ENCODE data around the gene FIBCD1. TPM values are rescaled to one million over a fixed set of nuclear protein-coding genes. Genes with fewer than 3 reads are reported as not detected.

Gene FIBCD1
- polyA plus RNA-seq, 1 of the 3 experiments (the other 2 are of a cell fraction) = 1.3 TPM

DNA sequence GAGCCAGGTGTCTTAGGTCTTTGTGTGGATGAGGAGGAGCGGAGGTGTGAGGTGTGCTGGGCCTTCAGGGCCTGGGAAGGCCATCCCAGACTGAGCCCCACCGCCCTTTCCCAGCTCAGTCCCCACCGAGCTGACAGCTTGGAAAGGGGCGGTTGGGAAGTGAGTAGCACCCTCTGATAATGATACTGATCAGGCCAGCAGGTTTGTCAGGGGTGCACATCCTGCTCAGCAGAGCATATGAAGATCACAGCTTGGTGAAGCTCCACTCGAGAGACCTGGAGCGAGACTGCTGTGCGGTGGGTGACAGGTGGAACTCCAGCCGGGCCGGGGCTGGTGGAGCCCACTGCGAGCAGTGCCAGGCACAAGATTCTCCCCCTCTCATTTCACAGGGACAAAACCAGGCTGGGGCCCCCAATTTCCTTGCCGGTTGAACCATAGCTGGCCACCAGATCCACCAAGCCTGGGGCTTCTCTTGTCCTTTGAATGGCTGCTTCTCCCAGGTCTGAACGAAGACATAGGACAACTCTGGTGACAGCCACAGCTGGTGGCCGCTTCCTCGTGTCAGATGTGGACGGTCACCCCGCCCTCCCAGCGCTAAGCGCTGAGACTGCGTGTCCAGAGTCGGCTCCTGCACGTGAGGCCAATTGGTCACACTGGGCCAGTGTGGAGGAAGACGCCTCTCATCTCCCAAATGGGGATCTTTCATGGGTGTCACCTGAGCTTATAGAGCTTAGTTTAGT lies 50.7 kb downstream of the FIBCD1 start:
- Histone ChIP-seq H3K27me3 (ENCODE audit: insufficient read depth) (no peaks in the 10 kb centered on the region), H3K4me2 (no peak overlapping the region), H3K79me2 (ENCODE audit: insufficient read depth) (peaks cover 17% of the 10 kb centered on the region; the same call in 1 of the 2 replicates), H3K4me3 (ENCODE audit: low read depth in 2 of 2, low read length in 1 of 2) (no peak overlapping the region), H3K27ac (ENCODE audit: low read depth in 2 of 2, low read length in 1 of 2) (no peak overlapping the region), H3K4me1 (ENCODE audit: control insufficient read depth in 1 of 2, insufficient read depth in 2 of 2, low read depth in 1 of 2, low read length in 1 of 2) (no peaks in the 10 kb centered on the region; a peak in 1 of 4 replicates), H4K20me1 (ENCODE audit: insufficient read depth) (peaks cover 56% of the 10 kb centered on the region), H3K9ac (no peak overlapping the region), H3K9me2 (no peaks in the 10 kb centered on the region), H3F3A (replicated peaks; ENCODE audit: insufficient read depth) (peaks cover 9% of the 10 kb centered on the region), H3K9me3 (no peaks in the 10 kb centered on the region), H2AFZ (ENCODE audit: low read depth) (no peak overlapping the region), H3K36me3 (replicated peaks in 1 of 2; ENCODE audit: control insufficient read depth in 1 of 2, insufficient read depth in 2 of 2, low read length in 1 of 2) (peaks cover 31 to 87% of the 10 kb centered on the region in 2 experiments)
- 93% methylated on average over 17 of the region's 22 CpGs for WGBS (ENCODE audit: low lambda C conversion rate)
- DNase-seq = no peak
- TF ChIP-seq, protein P1, sequence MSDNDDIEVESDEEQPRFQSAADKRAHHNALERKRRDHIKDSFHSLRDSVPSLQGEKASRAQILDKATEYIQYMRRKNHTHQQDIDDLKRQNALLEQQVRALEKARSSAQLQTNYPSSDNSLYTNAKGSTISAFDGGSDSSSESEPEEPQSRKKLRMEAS (IDR thresholded peaks at IDR 0.05; ENCODE audit: low read depth) = no peak
- no peak for TF ChIP-seq RXRA (IDR thresholded peaks at IDR 0.05; ENCODE audit: borderline replicate concordance, low read depth)
- TF ChIP-seq SIN3A (IDR thresholded peaks at IDR 0.05; ENCODE audit: borderline replicate concordance, low read depth, low read length) = no peak
- TF ChIP-seq NFIC (IDR thresholded peaks at IDR 0.05; ENCODE audit: borderline replicate concordance) = no peak
- no peak for TF ChIP-seq TCF12 (IDR thresholded peaks at IDR 0.05)
- TF ChIP-seq, protein P2, sequence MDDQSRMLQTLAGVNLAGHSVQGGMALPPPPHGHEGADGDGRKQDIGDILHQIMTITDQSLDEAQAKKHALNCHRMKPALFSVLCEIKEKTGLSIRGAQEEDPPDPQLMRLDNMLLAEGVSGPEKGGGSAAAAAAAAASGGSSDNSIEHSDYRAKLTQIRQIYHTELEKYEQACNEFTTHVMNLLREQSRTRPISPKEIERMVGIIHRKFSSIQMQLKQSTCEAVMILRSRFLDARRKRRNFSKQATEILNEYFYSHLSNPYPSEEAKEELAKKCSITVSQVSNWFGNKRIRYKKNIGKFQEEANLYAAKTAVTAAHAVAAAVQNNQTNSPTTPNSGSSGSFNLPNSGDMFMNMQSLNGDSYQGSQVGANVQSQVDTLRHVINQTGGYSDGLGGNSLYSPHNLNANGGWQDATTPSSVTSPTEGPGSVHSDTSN (IDR thresholded peaks at IDR 0.05) = no peak
- TF ChIP-seq, protein P3, sequence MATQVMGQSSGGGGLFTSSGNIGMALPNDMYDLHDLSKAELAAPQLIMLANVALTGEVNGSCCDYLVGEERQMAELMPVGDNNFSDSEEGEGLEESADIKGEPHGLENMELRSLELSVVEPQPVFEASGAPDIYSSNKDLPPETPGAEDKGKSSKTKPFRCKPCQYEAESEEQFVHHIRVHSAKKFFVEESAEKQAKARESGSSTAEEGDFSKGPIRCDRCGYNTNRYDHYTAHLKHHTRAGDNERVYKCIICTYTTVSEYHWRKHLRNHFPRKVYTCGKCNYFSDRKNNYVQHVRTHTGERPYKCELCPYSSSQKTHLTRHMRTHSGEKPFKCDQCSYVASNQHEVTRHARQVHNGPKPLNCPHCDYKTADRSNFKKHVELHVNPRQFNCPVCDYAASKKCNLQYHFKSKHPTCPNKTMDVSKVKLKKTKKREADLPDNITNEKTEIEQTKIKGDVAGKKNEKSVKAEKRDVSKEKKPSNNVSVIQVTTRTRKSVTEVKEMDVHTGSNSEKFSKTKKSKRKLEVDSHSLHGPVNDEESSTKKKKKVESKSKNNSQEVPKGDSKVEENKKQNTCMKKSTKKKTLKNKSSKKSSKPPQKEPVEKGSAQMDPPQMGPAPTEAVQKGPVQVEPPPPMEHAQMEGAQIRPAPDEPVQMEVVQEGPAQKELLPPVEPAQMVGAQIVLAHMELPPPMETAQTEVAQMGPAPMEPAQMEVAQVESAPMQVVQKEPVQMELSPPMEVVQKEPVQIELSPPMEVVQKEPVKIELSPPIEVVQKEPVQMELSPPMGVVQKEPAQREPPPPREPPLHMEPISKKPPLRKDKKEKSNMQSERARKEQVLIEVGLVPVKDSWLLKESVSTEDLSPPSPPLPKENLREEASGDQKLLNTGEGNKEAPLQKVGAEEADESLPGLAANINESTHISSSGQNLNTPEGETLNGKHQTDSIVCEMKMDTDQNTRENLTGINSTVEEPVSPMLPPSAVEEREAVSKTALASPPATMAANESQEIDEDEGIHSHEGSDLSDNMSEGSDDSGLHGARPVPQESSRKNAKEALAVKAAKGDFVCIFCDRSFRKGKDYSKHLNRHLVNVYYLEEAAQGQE (IDR thresholded peaks at IDR 0.05; ENCODE audit: low read depth, low read length) = no peak
- no peak for TF ChIP-seq RFX5 (IDR thresholded peaks at IDR 0.05; ENCODE audit: low read length)
- TF ChIP-seq RCOR1 (IDR thresholded peaks at IDR 0.05; ENCODE audit: low read length) = no peak
- no peak for TF ChIP-seq CHD2 (IDR thresholded peaks at IDR 0.05; ENCODE audit: low read length, partially characterized antibody)
- TF ChIP-seq POLR2AphosphoS5 (IDR thresholded peaks at IDR 0.05; ENCODE audit: low read depth, low read length) = no peak
- no peak for TF ChIP-seq MXI1 (IDR thresholded peaks at IDR 0.05; ENCODE audit: low read depth, low read length)
- no peak for TF ChIP-seq RAD21 (IDR thresholded peaks at IDR 0.05; ENCODE audit: low read length)
- no peak for TF ChIP-seq TAF1 (IDR thresholded peaks at IDR 0.05; ENCODE audit: borderline replicate concordance, low read depth, low read length)
- no peak for TF ChIP-seq EP300 (IDR thresholded peaks at IDR 0.05; ENCODE audit: borderline replicate concordance in 1 of 2, low read depth in 1 of 2, low read length in 1 of 2)
- TF ChIP-seq FOSL2 (IDR thresholded peaks at IDR 0.05; ENCODE audit: borderline replicate concordance, low read depth) = no peak
- TF ChIP-seq, protein P4, sequence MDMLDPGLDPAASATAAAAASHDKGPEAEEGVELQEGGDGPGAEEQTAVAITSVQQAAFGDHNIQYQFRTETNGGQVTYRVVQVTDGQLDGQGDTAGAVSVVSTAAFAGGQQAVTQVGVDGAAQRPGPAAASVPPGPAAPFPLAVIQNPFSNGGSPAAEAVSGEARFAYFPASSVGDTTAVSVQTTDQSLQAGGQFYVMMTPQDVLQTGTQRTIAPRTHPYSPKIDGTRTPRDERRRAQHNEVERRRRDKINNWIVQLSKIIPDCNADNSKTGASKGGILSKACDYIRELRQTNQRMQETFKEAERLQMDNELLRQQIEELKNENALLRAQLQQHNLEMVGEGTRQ (IDR thresholded peaks at IDR 0.05; ENCODE audit: borderline replicate concordance, low read depth, low read length) = no peak
- TF ChIP-seq SMC3 (IDR thresholded peaks at IDR 0.05; ENCODE audit: low read depth, low read length) = no peak
- TF ChIP-seq EZH2phosphoT487 (IDR thresholded peaks at IDR 0.05; ENCODE audit: borderline replicate concordance, low read depth) = no peak
- TF ChIP-seq, protein P5, sequence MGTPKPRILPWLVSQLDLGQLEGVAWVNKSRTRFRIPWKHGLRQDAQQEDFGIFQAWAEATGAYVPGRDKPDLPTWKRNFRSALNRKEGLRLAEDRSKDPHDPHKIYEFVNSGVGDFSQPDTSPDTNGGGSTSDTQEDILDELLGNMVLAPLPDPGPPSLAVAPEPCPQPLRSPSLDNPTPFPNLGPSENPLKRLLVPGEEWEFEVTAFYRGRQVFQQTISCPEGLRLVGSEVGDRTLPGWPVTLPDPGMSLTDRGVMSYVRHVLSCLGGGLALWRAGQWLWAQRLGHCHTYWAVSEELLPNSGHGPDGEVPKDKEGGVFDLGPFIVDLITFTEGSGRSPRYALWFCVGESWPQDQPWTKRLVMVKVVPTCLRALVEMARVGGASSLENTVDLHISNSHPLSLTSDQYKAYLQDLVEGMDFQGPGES (IDR thresholded peaks at IDR 0.05; ENCODE audit: low read depth, low read length) = no peak
- POLR2A ChIA-PET = no interaction called here
- CTCF ChIA-PET = interaction anchor here (0.9 to 2.2 kb wide), 4 partner anchors 18 to 110 kb away, joined by 3 to 10 read pairs (median 4); no protein-coding TSS in a partner anchor
